HEK293 (cell line): ENCODE results near the gene GPR157.
A peak's percentile ranks its signal among the peaks of the same experiment; 100 is the strongest.

Source experiments
- KLF7 ChIP-seq: fragments of 450-650 bp; formaldehyde crosslinking; IDR thresholded peaks from 2 replicates; pipeline ENCODE4 v1.5.1; 2016; ENCODE audit warnings: missing biosample characterization, missing genetic modification characterization, borderline replicate concordance
- KLF8 ChIP-seq: fragments of 450-650 bp; formaldehyde crosslinking; IDR thresholded peaks from 2 replicates; pipeline ENCODE4 v1.5.1; 2016; ENCODE audit warnings: missing biosample characterization, missing genetic modification characterization
- OVOL3 ChIP-seq: fragments of 450-650 bp; formaldehyde crosslinking; IDR thresholded peaks from 2 replicates; pipeline ENCODE4 v1.5.1; 2016; ENCODE audit warnings: missing biosample characterization, missing genetic modification characterization
- TCF7L2 ChIP-seq: IDR thresholded peaks from 2 replicates; pipeline ENCODE4 v1.6.1; 2011; ENCODE audit warnings: low read depth, mild to moderate bottlenecking, inconsistent platforms, low read length, moderate library complexity, borderline replicate concordance
- WT1 ChIP-seq: fragments of 450-650 bp; formaldehyde crosslinking; IDR thresholded peaks from 2 replicates; pipeline ENCODE4 v1.5.1; 2016; ENCODE audit warnings: missing biosample characterization, missing genetic modification characterization
- ZBTB17 ChIP-seq: fragments of 450-650 bp; formaldehyde crosslinking; IDR thresholded peaks from 2 replicates; pipeline ENCODE4 v1.5.1; 2016; ENCODE audit warnings: missing biosample characterization, missing genetic modification characterization
- ZBTB48 ChIP-seq: fragments of 450-650 bp; formaldehyde crosslinking; IDR thresholded peaks from 2 replicates; pipeline ENCODE4 v1.5.1; 2016; ENCODE audit warnings: missing biosample characterization, missing genetic modification characterization
- ZFP41 ChIP-seq: fragments of 450-650 bp; formaldehyde crosslinking; IDR thresholded peaks from 2 replicates; pipeline ENCODE4 v1.5.1; 2016; ENCODE audit warnings: missing biosample characterization, missing genetic modification characterization, borderline replicate concordance
- ZNF121 ChIP-seq: fragments of 450-650 bp; formaldehyde crosslinking; IDR thresholded peaks from 2 replicates; pipeline ENCODE4 v1.5.1; 2016; ENCODE audit warnings: missing biosample characterization, missing genetic modification characterization
- ZNF140 ChIP-seq: fragments of 450-650 bp; formaldehyde crosslinking; IDR thresholded peaks from 2 replicates; pipeline ENCODE4 v1.5.1; 2016; ENCODE audit warnings: missing biosample characterization, missing genetic modification characterization
- ZNF175 ChIP-seq: fragments of 450-650 bp; formaldehyde crosslinking; IDR thresholded peaks from 2 replicates; pipeline ENCODE4 v1.5.1; 2016; ENCODE audit warnings: missing biosample characterization, missing genetic modification characterization
- ZNF302 ChIP-seq: fragments of 450-650 bp; formaldehyde crosslinking; IDR thresholded peaks from 2 replicates; pipeline ENCODE4 v1.5.1; 2016; ENCODE audit warnings: missing biosample characterization, missing genetic modification characterization, low read depth
- ZNF391 ChIP-seq: fragments of 450-650 bp; formaldehyde crosslinking; IDR thresholded peaks from 2 replicates; pipeline ENCODE4 v1.5.1; 2016; ENCODE audit warnings: low read depth, missing biosample characterization, missing genetic modification characterization, borderline replicate concordance
- ZNF426 ChIP-seq: fragments of 450-650 bp; formaldehyde crosslinking; IDR thresholded peaks from 2 replicates; pipeline ENCODE4 v1.5.1; 2017; ENCODE audit warnings: missing biosample characterization, missing genetic modification characterization, mild to moderate bottlenecking, inconsistent platforms, moderate library complexity
- ZNF510 ChIP-seq: fragments of 450-650 bp; formaldehyde crosslinking; IDR thresholded peaks from 2 replicates; pipeline ENCODE4 v1.5.1; 2018; ENCODE audit warnings: mild to moderate bottlenecking, missing genetic modification characterization, missing biosample characterization; ENCODE audit not compliant: insufficient replicate concordance
- ZNF585B ChIP-seq: fragments of 450-650 bp; formaldehyde crosslinking; IDR thresholded peaks from 2 replicates; pipeline ENCODE4 v1.5.1; 2016; ENCODE audit warnings: missing biosample characterization, missing genetic modification characterization
- ZNF600 ChIP-seq: fragments of 450-650 bp; formaldehyde crosslinking; IDR thresholded peaks from 2 replicates; pipeline ENCODE4 v1.5.1; 2016; ENCODE audit warnings: missing biosample characterization, missing genetic modification characterization
- ZNF626 ChIP-seq: fragments of 450-650 bp; sonication (Bioruptor Pico); formaldehyde crosslinking; IDR thresholded peaks from 2 replicates; pipeline ENCODE4 v1.5.1; 2018; ENCODE audit warnings: missing biosample characterization, missing genetic modification characterization, inconsistent platforms
- ZNF654 ChIP-seq: fragments of 450-650 bp; formaldehyde crosslinking; IDR thresholded peaks from 2 replicates; pipeline ENCODE4 v1.5.1; 2016; ENCODE audit warnings: low read depth, missing biosample characterization, missing genetic modification characterization
- ZNF843 ChIP-seq: fragments of 450-650 bp; formaldehyde crosslinking; IDR thresholded peaks from 2 replicates; pipeline ENCODE4 v1.5.1; 2016; ENCODE audit warnings: missing biosample characterization, missing genetic modification characterization
- TF ChIP-seq, protein P1 (sequence below): fragments of 450-650 bp; formaldehyde crosslinking; IDR thresholded peaks from 2 replicates; pipeline ENCODE4 v1.5.1; 2016; ENCODE audit warnings: missing biosample characterization, missing genetic modification characterization
- TF ChIP-seq, protein P2 (sequence below): fragments of 450-650 bp; formaldehyde crosslinking; IDR thresholded peaks from 2 replicates; pipeline ENCODE4 v1.5.1; 2017; ENCODE audit warnings: missing biosample characterization, mild to moderate bottlenecking, missing genetic modification characterization, moderate library complexity
- TF ChIP-seq, protein P3 (sequence below): fragments of 450-650 bp; formaldehyde crosslinking; IDR thresholded peaks from 2 replicates; pipeline ENCODE4 v1.5.1; 2016; ENCODE audit warnings: missing biosample characterization, missing genetic modification characterization
- TF ChIP-seq, protein P4 (sequence below): fragments of 450-650 bp; formaldehyde crosslinking; IDR thresholded peaks from 2 replicates; pipeline ENCODE4 v1.5.1; 2017; ENCODE audit warnings: missing biosample characterization, missing genetic modification characterization
- TF ChIP-seq, protein P5 (sequence below): sonication (generic); formaldehyde crosslinking; IDR thresholded peaks from 2 replicates; pipeline ENCODE4 v1.8.1; 2022; ENCODE audit warnings: mild to moderate bottlenecking, moderate library complexity, missing genetic modification reagents
- TF ChIP-seq, protein P6 (sequence below): fragments of 450-650 bp; formaldehyde crosslinking; IDR thresholded peaks from 2 replicates; pipeline ENCODE4 v1.5.1; 2016; ENCODE audit warnings: missing biosample characterization, missing genetic modification characterization
- TF ChIP-seq, protein P7 (sequence below): fragments of 450-650 bp; formaldehyde crosslinking; IDR thresholded peaks from 2 replicates; pipeline ENCODE4 v1.5.1; 2016; ENCODE audit warnings: missing biosample characterization, missing genetic modification characterization

GPR157 gene

DNA sequence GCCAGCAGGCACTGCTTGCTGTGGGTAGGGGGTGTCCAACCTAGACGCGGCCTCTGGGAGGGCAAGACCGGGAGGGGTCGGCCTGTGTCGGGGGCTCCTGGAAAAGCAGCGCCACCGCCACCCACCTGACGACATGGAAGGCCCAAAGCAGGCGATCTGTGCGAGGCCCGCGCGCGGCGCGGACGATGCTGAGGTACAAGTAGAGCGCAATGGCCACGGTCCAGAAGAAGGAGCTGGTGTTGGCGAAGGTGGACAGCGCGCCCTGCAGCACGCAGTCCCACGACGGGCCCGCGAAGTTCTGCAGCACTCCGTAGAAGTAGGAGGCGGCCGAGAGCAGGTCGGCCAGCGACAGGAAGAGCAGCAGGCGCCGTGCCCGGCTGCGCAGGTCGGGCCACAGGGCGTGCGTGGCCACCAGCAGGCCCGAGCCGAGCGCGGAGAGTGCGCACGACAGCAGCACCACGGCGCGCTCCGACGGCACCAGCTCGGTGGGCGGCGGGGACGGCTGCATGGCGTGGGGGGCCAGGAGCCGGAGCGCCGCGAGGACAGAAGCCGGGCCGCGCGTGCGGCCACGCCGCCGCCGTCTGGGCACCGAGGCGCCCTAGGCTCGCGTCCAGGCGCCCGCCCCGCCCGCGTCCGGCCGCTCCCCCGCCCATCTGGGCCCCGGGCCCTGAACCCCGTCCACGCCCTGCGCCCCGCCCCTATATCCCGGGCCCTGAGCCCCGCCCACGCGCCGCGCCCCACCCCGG is at the start of gene GPR157 (continued):
- TF ChIP-seq, protein P1, sequence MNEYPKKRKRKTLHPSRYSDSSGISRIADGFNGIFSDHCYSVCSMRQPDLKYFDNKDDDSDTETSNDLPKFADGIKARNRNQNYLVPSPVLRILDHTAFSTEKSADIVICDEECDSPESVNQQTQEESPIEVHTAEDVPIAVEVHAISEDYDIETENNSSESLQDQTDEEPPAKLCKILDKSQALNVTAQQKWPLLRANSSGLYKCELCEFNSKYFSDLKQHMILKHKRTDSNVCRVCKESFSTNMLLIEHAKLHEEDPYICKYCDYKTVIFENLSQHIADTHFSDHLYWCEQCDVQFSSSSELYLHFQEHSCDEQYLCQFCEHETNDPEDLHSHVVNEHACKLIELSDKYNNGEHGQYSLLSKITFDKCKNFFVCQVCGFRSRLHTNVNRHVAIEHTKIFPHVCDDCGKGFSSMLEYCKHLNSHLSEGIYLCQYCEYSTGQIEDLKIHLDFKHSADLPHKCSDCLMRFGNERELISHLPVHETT (tag by site-specific recombination): no peak
- TF ChIP-seq OVOL3 (tag by site-specific recombination) (no peak), ZNF510 (tag by site-specific recombination) (no peak), TCF7L2 (no peak), ZNF600 (tag by site-specific recombination) (0 out of 2 replicates have a peak, but pooled peaks have one; percentile 29), ZBTB17 (peak; percentile 12; the same call in 1 of the 2 replicates), KLF7 (tag by site-specific recombination) (no peak), ZNF121 (tag by site-specific recombination) (0 out of 2 replicates have a peak, but pooled peaks have one; percentile 28), ZNF843 (tag by site-specific recombination) (no peak), ZNF140 (tag by site-specific recombination) (no peak), ZNF302 (no peak), ZBTB48 (tag by site-specific recombination) (0 out of 2 replicates have a peak, but pooled peaks have one; percentile 34), ZNF585B (no peak), ZNF654 (no peak), ZFP41 (tag by site-specific recombination) (no peak), KLF8 (tag by site-specific recombination) (peak; percentile 63; the same call in 1 of the 2 replicates), ZNF175 (tag by site-specific recombination) (no peak), ZNF626 (tag by site-specific recombination) (no peak), ZNF391 (tag by site-specific recombination) (peak; percentile 36; the same call in 1 of the 2 replicates), WT1 (tag by site-specific recombination) (no peak), ZNF426 (tag by site-specific recombination) (no peak)
- TF ChIP-seq, protein P2, sequence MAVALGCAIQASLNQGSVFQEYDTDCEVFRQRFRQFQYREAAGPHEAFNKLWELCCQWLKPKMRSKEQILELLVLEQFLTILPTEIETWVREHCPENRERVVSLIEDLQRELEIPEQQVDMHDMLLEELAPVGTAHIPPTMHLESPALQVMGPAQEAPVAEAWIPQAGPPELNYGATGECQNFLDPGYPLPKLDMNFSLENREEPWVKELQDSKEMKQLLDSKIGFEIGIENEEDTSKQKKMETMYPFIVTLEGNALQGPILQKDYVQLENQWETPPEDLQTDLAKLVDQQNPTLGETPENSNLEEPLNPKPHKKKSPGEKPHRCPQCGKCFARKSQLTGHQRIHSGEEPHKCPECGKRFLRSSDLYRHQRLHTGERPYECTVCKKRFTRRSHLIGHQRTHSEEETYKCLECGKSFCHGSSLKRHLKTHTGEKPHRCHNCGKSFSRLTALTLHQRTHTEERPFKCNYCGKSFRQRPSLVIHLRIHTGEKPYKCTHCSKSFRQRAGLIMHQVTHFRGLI (tag by site-specific recombination): no peak
- TF ChIP-seq, protein P3, sequence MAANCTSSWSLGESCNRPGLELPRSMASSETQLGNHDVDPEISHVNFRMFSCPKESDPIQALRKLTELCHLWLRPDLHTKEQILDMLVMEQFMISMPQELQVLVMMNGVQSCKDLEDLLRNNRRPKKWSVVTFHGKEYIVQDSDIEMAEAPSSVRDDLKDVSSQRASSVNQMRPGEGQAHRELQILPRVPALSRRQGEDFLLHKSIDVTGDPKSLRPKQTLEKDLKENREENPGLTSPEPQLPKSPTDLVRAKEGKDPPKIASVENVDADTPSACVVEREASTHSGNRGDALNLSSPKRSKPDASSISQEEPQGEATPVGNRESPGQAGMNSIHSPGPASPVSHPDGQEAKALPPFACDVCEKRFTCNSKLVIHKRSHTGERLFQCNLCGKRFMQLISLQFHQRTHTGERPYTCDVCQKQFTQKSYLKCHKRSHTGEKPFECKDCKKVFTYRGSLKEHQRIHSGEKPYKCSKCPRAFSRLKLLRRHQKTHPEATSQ (tag by site-specific recombination): no peak
- TF ChIP-seq, protein P4, sequence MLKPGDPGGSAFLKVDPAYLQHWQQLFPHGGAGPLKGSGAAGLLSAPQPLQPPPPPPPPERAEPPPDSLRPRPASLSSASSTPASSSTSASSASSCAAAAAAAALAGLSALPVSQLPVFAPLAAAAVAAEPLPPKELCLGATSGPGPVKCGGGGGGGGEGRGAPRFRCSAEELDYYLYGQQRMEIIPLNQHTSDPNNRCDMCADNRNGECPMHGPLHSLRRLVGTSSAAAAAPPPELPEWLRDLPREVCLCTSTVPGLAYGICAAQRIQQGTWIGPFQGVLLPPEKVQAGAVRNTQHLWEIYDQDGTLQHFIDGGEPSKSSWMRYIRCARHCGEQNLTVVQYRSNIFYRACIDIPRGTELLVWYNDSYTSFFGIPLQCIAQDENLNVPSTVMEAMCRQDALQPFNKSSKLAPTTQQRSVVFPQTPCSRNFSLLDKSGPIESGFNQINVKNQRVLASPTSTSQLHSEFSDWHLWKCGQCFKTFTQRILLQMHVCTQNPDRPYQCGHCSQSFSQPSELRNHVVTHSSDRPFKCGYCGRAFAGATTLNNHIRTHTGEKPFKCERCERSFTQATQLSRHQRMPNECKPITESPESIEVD (tag by site-specific recombination): no peak
- TF ChIP-seq, protein P5, sequence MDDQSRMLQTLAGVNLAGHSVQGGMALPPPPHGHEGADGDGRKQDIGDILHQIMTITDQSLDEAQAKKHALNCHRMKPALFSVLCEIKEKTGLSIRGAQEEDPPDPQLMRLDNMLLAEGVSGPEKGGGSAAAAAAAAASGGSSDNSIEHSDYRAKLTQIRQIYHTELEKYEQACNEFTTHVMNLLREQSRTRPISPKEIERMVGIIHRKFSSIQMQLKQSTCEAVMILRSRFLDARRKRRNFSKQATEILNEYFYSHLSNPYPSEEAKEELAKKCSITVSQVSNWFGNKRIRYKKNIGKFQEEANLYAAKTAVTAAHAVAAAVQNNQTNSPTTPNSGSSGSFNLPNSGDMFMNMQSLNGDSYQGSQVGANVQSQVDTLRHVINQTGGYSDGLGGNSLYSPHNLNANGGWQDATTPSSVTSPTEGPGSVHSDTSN (CRISPR knock-in tag): peak; percentile 28; the same call in 1 of the 2 replicates
- TF ChIP-seq, protein P6, sequence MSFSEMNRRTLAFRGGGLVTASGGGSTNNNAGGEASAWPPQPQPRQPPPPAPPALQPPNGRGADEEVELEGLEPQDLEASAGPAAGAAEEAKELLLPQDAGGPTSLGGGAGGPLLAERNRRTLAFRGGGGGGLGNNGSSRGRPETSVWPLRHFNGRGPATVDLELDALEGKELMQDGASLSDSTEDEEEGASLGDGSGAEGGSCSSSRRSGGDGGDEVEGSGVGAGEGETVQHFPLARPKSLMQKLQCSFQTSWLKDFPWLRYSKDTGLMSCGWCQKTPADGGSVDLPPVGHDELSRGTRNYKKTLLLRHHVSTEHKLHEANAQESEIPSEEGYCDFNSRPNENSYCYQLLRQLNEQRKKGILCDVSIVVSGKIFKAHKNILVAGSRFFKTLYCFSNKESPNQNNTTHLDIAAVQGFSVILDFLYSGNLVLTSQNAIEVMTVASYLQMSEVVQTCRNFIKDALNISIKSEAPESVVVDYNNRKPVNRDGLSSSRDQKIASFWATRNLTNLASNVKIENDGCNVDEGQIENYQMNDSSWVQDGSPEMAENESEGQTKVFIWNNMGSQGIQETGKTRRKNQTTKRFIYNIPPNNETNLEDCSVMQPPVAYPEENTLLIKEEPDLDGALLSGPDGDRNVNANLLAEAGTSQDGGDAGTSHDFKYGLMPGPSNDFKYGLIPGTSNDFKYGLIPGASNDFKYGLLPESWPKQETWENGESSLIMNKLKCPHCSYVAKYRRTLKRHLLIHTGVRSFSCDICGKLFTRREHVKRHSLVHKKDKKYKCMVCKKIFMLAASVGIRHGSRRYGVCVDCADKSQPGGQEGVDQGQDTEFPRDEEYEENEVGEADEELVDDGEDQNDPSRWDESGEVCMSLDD: no peak; the same call in 1 of the 2 replicates
- TF ChIP-seq, protein P7, sequence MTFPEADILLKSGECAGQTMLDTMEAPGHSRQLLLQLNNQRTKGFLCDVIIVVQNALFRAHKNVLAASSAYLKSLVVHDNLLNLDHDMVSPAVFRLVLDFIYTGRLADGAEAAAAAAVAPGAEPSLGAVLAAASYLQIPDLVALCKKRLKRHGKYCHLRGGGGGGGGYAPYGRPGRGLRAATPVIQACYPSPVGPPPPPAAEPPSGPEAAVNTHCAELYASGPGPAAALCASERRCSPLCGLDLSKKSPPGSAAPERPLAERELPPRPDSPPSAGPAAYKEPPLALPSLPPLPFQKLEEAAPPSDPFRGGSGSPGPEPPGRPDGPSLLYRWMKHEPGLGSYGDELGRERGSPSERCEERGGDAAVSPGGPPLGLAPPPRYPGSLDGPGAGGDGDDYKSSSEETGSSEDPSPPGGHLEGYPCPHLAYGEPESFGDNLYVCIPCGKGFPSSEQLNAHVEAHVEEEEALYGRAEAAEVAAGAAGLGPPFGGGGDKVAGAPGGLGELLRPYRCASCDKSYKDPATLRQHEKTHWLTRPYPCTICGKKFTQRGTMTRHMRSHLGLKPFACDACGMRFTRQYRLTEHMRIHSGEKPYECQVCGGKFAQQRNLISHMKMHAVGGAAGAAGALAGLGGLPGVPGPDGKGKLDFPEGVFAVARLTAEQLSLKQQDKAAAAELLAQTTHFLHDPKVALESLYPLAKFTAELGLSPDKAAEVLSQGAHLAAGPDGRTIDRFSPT (tag by site-specific recombination): peak; percentile 66
